Adrenal gland (tissue), 12 donors: ENCODE data around the gene CORO6. TPM values are rescaled to one million over a fixed set of nuclear protein-coding genes. Genes with fewer than 3 reads are reported as not detected.

Source experiments
- DNase-seq, 7 donors: peaks; one replicate each; pipeline ENCODE4 v3.0.0-alpha.2; 2019 to 2020
- H3K27ac ChIP-seq, 5 donors: fragments of 200-600 bp; sonication (generic) in 4 of 5; 1 replicate in 3 of 5; 2 replicates in 2 of 5; pipeline versions ENCODE4 v1.5.1 to v1.8.0; 2016 to 2020; ENCODE audit warnings: mild to moderate bottlenecking in 1 of 5
- H3K27me3 ChIP-seq: fragments of 200-600 bp; 2 replicates; pipeline ENCODE4 v1.8.0; 2021
- H3K36me3 ChIP-seq, 2 donors: fragments of 200-600 bp; replicated peaks in 1 of 2; 1 replicate in 1 of 2; 2 replicates in 1 of 2; pipeline versions ENCODE4 v1.5.1 to v1.8.0; 2018 to 2022
- H3K4me1 ChIP-seq, 2 donors: fragments of 200-600 bp; replicated peaks in 1 of 2; 1 replicate in 1 of 2; 2 replicates in 1 of 2; pipeline versions ENCODE4 v1.5.1 to v1.8.0; 2018 to 2021
- H3K4me3 ChIP-seq, 4 donors: fragments of 200-600 bp; sonication (generic) in 3 of 4; one replicate each; pipeline ENCODE4 v1.5.1; 2016 to 2018
- H3K9me3 ChIP-seq, 3 donors: fragments of 200-600 bp; sonication (generic) in 1 of 3; replicated peaks in 1 of 3; 1 replicate in 2 of 3; 2 replicates in 1 of 3; pipeline versions ENCODE4 v1.5.1 to v1.8.0; 2016 to 2021
- POLR2A ChIP-seq, 2 donors: fragments of 450-650 bp; IDR thresholded peaks; one replicate each; pipeline ENCODE4 v1.6.1; 2017; ENCODE audit warnings: antibody characterized with exemption in 2 of 2, mild to moderate bottlenecking in 2 of 2, moderate library complexity in 1 of 2
- WGBS, 4 donors: extraction: QIAGEN DNeasy Blood & Tissue Kit in 2 of 4; methylation state at CpG; one replicate each; pipeline versions ENCODE4 v1.1.5 to v1.1.7; 2013 to 2017; 5-methylcytosine and 5-hydroxymethylcytosine counted together
- intact Hi-C, 2 donors: fragments of 100-400 bp; cut with DNase I; formaldehyde crosslinking; loops; one replicate each; pipeline versions ENCODE4 v1.14.1 to v1.15.0; 2022 to 2023
- polyA plus RNA-seq, 3 donors: library from polyadenylated mRNA; stranded (reverse); fragments of 200-250 nt in 2 of 3; fragments of 350-450 nt in 1 of 3; fragmentation: Illumina TruSeq in 1 of 3; extraction: RNeasy Lipid Tissue Mini Kit (QIAGEN cat#74804) in 1 of 3; gene quantifications; one replicate each; pipeline ENCODE4 v1.2.3, GENCODE V29; 2013 to 2014
- total RNA-seq, 9 donors: library from RNA; depleted of rRNA in 4 of 9; stranded (reverse); fragments of >200 nt in 4 of 9; fragments of 120-200 nt in 1 of 9; fragmentation: NEBNext Ultra II Directional in 1 of 9; extraction: Animal tissue kit (Norgen Biotek cat#: 25700) in 1 of 9; gene quantifications; one replicate each; pipeline versions ENCODE4 v1.1.0 to v1.2.4, GENCODE V29; 2013 to 2023
- TF ChIP-seq, protein P1 (sequence below), 6 experiments: fragments of 450-650 bp in 4 of 6; fragments of 200-600 bp in 2 of 6; sonication (generic) in 1 of 6; IDR thresholded peaks; 1 replicate in 5 of 6; 2 replicates in 1 of 6; pipeline versions ENCODE4 v1.5.1 to v1.8.0; 2016 to 2021; ENCODE audit warnings: antibody characterized with exemption in 6 of 6, mild to moderate bottlenecking in 2 of 6, moderate library complexity in 1 of 6
- donor health status: healthy with polysubstance abuse.
- donor health status: Bipolar disorder and iron deficiency.
- donor health status: DM: yes; HTN: yes; CAD: no.
- donor health status: DM: no; HTN: no; CAD: no.
- donor health status: DM: no; HTN: no; CAD: no.
- donor health status: DM: yes; HTN: yes; CAD: no.

Gene CORO6
- total and polyA plus RNA-seq, 12 donors, result 0.44 to 34.0 (median 5.6) TPM

DNA sequence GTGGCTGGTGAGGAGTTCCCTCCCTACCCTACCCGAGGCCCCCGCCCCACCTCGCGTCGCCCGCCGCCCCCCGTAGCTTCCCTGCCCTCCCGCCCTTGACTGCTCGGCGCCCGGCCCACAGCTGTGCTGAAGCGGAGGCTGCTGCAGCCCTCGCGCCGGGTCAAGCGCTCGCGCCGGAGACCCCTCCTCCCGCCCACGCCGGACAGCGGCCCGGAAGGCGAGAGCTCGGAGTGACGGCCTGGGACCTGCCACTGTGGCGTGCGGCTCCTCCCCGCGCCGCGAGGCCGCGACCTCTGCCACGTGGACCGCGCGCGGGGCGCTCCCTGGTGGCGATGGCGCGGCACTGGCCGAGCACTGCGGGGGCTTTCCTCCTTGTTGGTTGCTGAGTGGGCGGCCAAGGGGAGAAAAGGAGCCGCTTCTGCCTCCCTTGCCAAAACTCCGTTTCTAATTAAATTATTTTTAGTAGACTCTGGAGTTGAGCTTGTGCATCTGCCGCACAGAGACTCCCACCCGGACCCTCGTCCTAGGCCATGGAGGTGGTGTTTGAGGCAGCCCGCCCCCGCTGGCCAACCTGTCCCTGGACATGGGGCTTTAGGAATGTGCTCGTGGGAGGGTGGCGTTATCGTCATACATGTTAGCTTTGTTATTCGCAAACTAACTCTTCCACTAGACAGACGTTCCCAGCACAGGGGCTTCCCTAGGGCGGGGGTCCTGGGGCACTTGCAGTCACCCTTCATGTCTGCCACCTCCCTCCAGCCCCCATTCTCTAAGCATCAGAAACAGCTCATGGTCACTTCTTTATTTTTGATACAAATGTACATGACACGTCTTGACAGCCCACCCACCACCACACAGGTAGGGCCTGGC, 49.8 kb downstream of the CORO6 start:
- peak overlapping the region in 1 of 4 donors; percentile 49 for H3K4me3 ChIP-seq
- H3K4me1 ChIP-seq, result peaks cover 22 to 24% of the 10 kb centered on the region in 2 donors
- TF ChIP-seq POLR2A (IDR thresholded peaks at IDR 0.05), result no peak
- TF ChIP-seq, protein P1, sequence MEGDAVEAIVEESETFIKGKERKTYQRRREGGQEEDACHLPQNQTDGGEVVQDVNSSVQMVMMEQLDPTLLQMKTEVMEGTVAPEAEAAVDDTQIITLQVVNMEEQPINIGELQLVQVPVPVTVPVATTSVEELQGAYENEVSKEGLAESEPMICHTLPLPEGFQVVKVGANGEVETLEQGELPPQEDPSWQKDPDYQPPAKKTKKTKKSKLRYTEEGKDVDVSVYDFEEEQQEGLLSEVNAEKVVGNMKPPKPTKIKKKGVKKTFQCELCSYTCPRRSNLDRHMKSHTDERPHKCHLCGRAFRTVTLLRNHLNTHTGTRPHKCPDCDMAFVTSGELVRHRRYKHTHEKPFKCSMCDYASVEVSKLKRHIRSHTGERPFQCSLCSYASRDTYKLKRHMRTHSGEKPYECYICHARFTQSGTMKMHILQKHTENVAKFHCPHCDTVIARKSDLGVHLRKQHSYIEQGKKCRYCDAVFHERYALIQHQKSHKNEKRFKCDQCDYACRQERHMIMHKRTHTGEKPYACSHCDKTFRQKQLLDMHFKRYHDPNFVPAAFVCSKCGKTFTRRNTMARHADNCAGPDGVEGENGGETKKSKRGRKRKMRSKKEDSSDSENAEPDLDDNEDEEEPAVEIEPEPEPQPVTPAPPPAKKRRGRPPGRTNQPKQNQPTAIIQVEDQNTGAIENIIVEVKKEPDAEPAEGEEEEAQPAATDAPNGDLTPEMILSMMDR (IDR thresholded peaks at IDR 0.05), result peak; percentile 45 to 83 (median 63)
- no peaks in the 10 kb centered on the region for H3K9me3 ChIP-seq
- intact Hi-C loops, result no loop called here
- H3K36me3 ChIP-seq, result peaks cover 0 to 42% of the 10 kb centered on the region in 2 donors
- peak; percentile 49 to 80 (median 63) for DNase-seq
- peak overlapping the region in 3 of 5 donors; percentile 44 to 76 (median 49) for H3K27ac ChIP-seq
- no peaks in the 10 kb centered on the region for H3K27me3 ChIP-seq
- WGBS, 4 donors, result 18 to 64% (median 30%) methylated on average over 15 to 62 of the region's 62 CpGs

DNA sequence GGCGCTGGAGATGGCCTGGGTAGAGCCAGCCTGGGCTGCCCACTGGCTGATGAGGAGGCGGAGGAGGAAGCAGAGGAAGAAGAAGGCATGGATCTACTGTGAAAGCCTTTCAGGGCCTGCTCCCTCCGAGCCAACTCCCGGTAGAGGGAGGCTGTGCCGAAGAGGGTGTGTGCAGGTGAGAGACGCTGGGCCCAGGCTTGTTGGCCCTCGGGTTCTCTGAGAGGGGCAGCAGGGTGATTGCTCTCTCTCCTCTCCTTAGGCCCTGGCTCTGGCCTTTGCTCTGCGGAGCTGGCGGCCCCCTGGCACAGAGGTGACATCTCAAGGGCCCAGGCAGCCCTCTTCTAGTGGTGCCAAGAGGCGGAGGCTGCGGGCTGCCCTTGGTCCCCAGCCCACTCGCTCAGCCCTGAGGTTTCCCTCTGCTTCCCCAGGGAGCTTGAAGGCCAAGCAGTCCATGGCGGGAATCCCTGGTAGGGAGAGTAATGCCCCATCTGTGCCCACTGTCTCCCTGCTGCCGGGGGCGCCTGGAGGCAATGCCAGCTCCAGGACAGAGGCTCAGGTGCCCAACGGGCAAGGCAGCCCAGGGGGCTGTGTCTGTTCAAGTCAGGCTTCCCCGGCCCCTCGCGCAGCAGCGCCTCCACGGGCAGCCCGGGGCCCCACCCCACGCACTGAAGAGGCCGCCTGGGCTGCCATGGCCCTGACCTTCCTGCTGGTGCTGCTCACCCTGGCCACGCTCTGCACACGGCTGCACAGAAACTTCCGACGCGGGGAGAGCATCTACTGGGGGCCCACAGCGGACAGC, 50.6 kb downstream of the CORO6 start:
- no peak for TF ChIP-seq POLR2A (IDR thresholded peaks at IDR 0.05)
- TF ChIP-seq, protein P1 (IDR thresholded peaks at IDR 0.05), result no peak
- intact Hi-C loops, result no loop called here
- H3K27ac ChIP-seq, result peak overlapping the region in 3 of 5 donors; percentile 44 to 76 (median 49)
- DNase-seq, result peak in 6 of 7 donors; percentile 27 to 64 (median 56)
- H3K27me3 ChIP-seq, result no peaks in the 10 kb centered on the region
- H3K9me3 ChIP-seq, result no peaks in the 10 kb centered on the region
- peaks cover 0 to 35% of the 10 kb centered on the region in 2 donors for H3K36me3 ChIP-seq
- peaks cover 29% of the 10 kb centered on the region in 2 donors for H3K4me1 ChIP-seq
- peak overlapping the region in 1 of 4 donors; percentile 49 for H3K4me3 ChIP-seq
- 29 to 66% (median 33%) methylated on average over 13 to 30 of the region's 30 CpGs for WGBS, 4 donors

DNA sequence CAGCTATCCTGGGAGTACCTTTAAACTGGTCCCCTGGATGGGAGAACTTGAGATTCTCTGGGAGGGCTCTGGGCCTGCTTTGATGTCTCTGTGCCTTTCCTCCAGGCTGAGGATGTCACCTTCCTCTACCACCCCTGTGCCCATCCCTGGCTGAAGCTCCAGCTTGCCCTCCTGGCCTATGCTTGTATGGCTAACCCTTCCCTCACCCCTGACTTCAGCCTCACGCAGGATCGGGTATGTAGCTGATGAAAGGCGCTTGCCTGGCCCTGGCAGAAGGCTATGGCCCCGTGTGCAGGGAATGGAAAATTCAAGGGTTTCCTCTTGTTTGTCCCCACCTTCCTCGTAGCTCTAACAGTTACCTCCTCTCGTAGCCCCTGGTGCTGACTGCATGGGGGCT, 51.2 kb downstream of the CORO6 start:
- H3K27me3 ChIP-seq, result no peaks in the 10 kb centered on the region
- peaks cover 0 to 30% of the 10 kb centered on the region in 2 donors for H3K36me3 ChIP-seq
- no peak overlapping the region for H3K4me3 ChIP-seq
- intact Hi-C loops, result no loop called here
- peaks cover 29 to 31% of the 10 kb centered on the region in 2 donors for H3K4me1 ChIP-seq
- WGBS, 4 donors, result 92 to 94% (median 94%) methylated on average over 6 of the region's 6 CpGs
- no peaks in the 10 kb centered on the region for H3K9me3 ChIP-seq
- peak overlapping the region in 1 of 5 donors; percentile 76 for H3K27ac ChIP-seq
- no peak for TF ChIP-seq POLR2A (IDR thresholded peaks at IDR 0.05)
- TF ChIP-seq, protein P1 (IDR thresholded peaks at IDR 0.05), result no peak
- peak in 3 of 7 donors; percentile 15 to 21 (median 15) for DNase-seq

DNA sequence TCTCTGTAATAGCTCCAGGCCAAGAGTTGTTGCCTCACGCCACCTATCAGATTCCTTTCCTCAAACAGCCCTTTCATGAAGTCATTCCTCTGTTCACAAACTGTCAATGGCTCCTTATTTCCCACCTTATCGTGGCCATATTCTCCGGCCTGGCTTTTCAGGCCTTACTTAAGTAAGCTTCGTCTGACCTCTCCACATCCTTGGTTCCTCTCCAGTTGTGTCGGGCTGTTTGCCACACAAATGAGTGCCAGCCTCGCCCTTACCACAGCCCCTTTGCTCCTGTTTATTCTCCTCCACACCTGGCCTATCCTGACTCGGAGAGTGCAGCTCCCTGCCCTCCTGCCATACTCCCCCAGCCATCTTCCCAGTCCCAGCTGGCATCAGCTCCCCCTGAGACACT, 52.2 kb downstream of the CORO6 start:
- intact Hi-C loops, result no loop called here
- Histone ChIP-seq H3K27me3 (no peaks in the 10 kb centered on the region), H3K27ac (no peak overlapping the region), H3K4me3 (no peak overlapping the region), H3K4me1 (peaks cover 33 to 40% of the 10 kb centered on the region in 2 donors), H3K36me3 (peaks cover 0 to 20% of the 10 kb centered on the region in 2 donors), H3K9me3 (no peaks in the 10 kb centered on the region)
- peak in 3 of 7 donors; percentile 11 to 21 (median 15) for DNase-seq
- TF ChIP-seq POLR2A (IDR thresholded peaks at IDR 0.05), result no peak
- TF ChIP-seq, protein P1 (IDR thresholded peaks at IDR 0.05), result no peak
- 89 to 96% (median 92%) methylated on average over 7 of the region's 7 CpGs for WGBS, 4 donors
